Large intestine (tissue), 3 donors: ENCODE data around the gene FGGY. TPM values are rescaled to one million over a fixed set of nuclear protein-coding genes. Genes with fewer than 3 reads are reported as not detected.
A peak's percentile ranks its signal among the peaks of the same experiment; 100 is the strongest.

Experiments
- DNase-seq, 2 donors: peaks; one replicate each; pipeline versions ENCODE4 v3.0.0 to v3.0.0-alpha.2; 2013
- H3K27ac ChIP-seq: one replicate; pipeline ENCODE4 v1.5.1; 2013; ENCODE audit warnings: low read length
- H3K27me3 ChIP-seq: 2 replicates; pipeline ENCODE4 v1.6.1; 2013; ENCODE audit warnings: low read length; ENCODE audit not compliant: control insufficient read depth, insufficient read depth
- H3K36me3 ChIP-seq: 2 replicates; pipeline ENCODE4 v1.6.1; 2013; ENCODE audit warnings: low read length; ENCODE audit not compliant: control insufficient read depth, insufficient read depth
- H3K4me1 ChIP-seq: one replicate; pipeline ENCODE4 v1.6.1; 2013; ENCODE audit warnings: low read length; ENCODE audit not compliant: control insufficient read depth, insufficient read depth
- H3K4me3 ChIP-seq: one replicate; pipeline ENCODE4 v1.5.1; 2013; ENCODE audit warnings: low read length
- H3K9me3 ChIP-seq: one replicate; pipeline ENCODE4 v1.6.1; 2013; ENCODE audit warnings: mild to moderate bottlenecking, low read depth, low read length, moderate library complexity; ENCODE audit not compliant: control insufficient read depth
- WGBS: methylation state at CpG from one replicate; pipeline ENCODE4 v1.1.5; 2013; ENCODE audit warnings: low lambda C conversion rate; ENCODE audit not compliant: insufficient coverage; 5-methylcytosine and 5-hydroxymethylcytosine counted together
- polyA plus RNA-seq: library from polyadenylated mRNA; unstranded; fragments of 120-200 nt; gene quantifications from one replicate; pipeline ENCODE4 v1.2.1, GENCODE V29; 2013

The FGGY gene
- polyA plus RNA-seq, 1 donor = 17.5 TPM

GRCh38 chr1:59288046-59288445 lies 8.8 kb upstream of the FGGY start:
- H3K27me3 ChIP-seq = no peaks in the 10 kb centered on the region
- H3K9me3 ChIP-seq = no peaks in the 10 kb centered on the region
- H3K4me1 ChIP-seq = peaks cover 31% of the 10 kb centered on the region
- no peak for DNase-seq
- H3K4me3 ChIP-seq = no peak overlapping the region
- WGBS = no CpG with 5 or more reads among the region's 3 CpGs
- no peak overlapping the region for H3K27ac ChIP-seq
- no peaks in the 10 kb centered on the region for H3K36me3 ChIP-seq

GRCh38 chr1:59289570-59289969 lies 7.3 kb upstream of the FGGY start:
- Histone ChIP-seq H3K4me3 (no peak overlapping the region), H3K27ac (peak overlapping the region; percentile 80), H3K9me3 (no peaks in the 10 kb centered on the region), H3K36me3 (no peaks in the 10 kb centered on the region), H3K27me3 (no peaks in the 10 kb centered on the region), H3K4me1 (peaks cover 35% of the 10 kb centered on the region)
- no peak for DNase-seq
- no CpG with 5 or more reads among the region's 2 CpGs for WGBS

GRCh38 chr1:59290193-59290949 lies 6.5 kb upstream of the FGGY start:
- peaks cover 39% of the 10 kb centered on the region for H3K4me1 ChIP-seq
- 62% methylated on average over 3 of the region's 9 CpGs for WGBS
- peak overlapping the region; percentile 80 for H3K27ac ChIP-seq
- peak; percentile 74 to 89 for DNase-seq
- H3K27me3 ChIP-seq = no peaks in the 10 kb centered on the region
- no peaks in the 10 kb centered on the region for H3K36me3 ChIP-seq
- H3K9me3 ChIP-seq = no peaks in the 10 kb centered on the region
- no peak overlapping the region for H3K4me3 ChIP-seq

GRCh38 chr1:59291561-59291960 lies 5.3 kb upstream of the FGGY start:
- Histone ChIP-seq H3K27me3 (no peaks in the 10 kb centered on the region), H3K9me3 (no peaks in the 10 kb centered on the region), H3K27ac (peak overlapping the region; percentile 80), H3K36me3 (no peaks in the 10 kb centered on the region), H3K4me3 (no peak overlapping the region), H3K4me1 (peaks cover 39% of the 10 kb centered on the region)
- DNase-seq = no peak

GRCh38 chr1:59292562-59292961 lies 4.3 kb upstream of the FGGY start:
- no CpG with 5 or more reads among the region's 2 CpGs for WGBS
- no peaks in the 10 kb centered on the region for H3K9me3 ChIP-seq
- H3K27ac ChIP-seq = peak overlapping the region; percentile 80
- peak; percentile 88 to 92 for DNase-seq
- H3K4me3 ChIP-seq = no peak overlapping the region
- H3K36me3 ChIP-seq = no peaks in the 10 kb centered on the region
- peaks cover 39% of the 10 kb centered on the region for H3K4me1 ChIP-seq
- no peaks in the 10 kb centered on the region for H3K27me3 ChIP-seq

- H3K27ac ChIP-seq = peak overlapping the region; percentile 80
- no peaks in the 10 kb centered on the region for H3K9me3 ChIP-seq
- H3K4me1 ChIP-seq = peaks cover 43% of the 10 kb centered on the region
- WGBS = no CpG with 5 or more reads among the region's 2 CpGs
- H3K27me3 ChIP-seq = no peaks in the 10 kb centered on the region
- no peaks in the 10 kb centered on the region for H3K36me3 ChIP-seq
- DNase-seq = no peak
- H3K4me3 ChIP-seq = no peak overlapping the region
Observed at GRCh38 chr1:59293206-59293605, 3.7 kb upstream of the FGGY start.

- no peaks in the 10 kb centered on the region for H3K27me3 ChIP-seq
- no peaks in the 10 kb centered on the region for H3K9me3 ChIP-seq
- no peak overlapping the region for H3K27ac ChIP-seq
- DNase-seq = no peak
- no peak overlapping the region for H3K4me3 ChIP-seq
- H3K4me1 ChIP-seq = peaks cover 47% of the 10 kb centered on the region
- no CpG with 5 or more reads among the region's 12 CpGs for WGBS
- H3K36me3 ChIP-seq = no peaks in the 10 kb centered on the region
Observed at GRCh38 chr1:59293849-59294248, 3.0 kb upstream of the FGGY start.

GRCh38 chr1:59294423-59294822 lies 2.5 kb upstream of the FGGY start:
- H3K27me3 ChIP-seq = no peaks in the 10 kb centered on the region
- H3K4me3 ChIP-seq = no peak overlapping the region
- peaks cover 47% of the 10 kb centered on the region for H3K4me1 ChIP-seq
- H3K27ac ChIP-seq = peak overlapping the region; percentile 95
- DNase-seq = no peak
- H3K36me3 ChIP-seq = no peaks in the 10 kb centered on the region
- 85% methylated on average over 1 of the region's 4 CpGs for WGBS
- no peaks in the 10 kb centered on the region for H3K9me3 ChIP-seq

GRCh38 chr1:59295618-59296017 lies 1.3 kb upstream of the FGGY start:
- Histone ChIP-seq H3K27ac (peak overlapping the region; percentile 95), H3K9me3 (no peaks in the 10 kb centered on the region), H3K4me1 (peaks cover 37% of the 10 kb centered on the region), H3K27me3 (no peaks in the 10 kb centered on the region), H3K4me3 (peak overlapping the region; percentile 65), H3K36me3 (no peaks in the 10 kb centered on the region)
- no CpG with 5 or more reads among the region's 4 CpGs for WGBS
- DNase-seq = peak; percentile 60 to 85

GRCh38 chr1:59298026-59298583 lies 1.2 kb downstream of the FGGY start:
- no peaks in the 10 kb centered on the region for H3K27me3 ChIP-seq
- no peak overlapping the region for H3K4me3 ChIP-seq
- no CpG with 5 or more reads among the region's 2 CpGs for WGBS
- H3K36me3 ChIP-seq = peaks cover 3% of the 10 kb centered on the region
- DNase-seq = peak in 1 of 2 donors; percentile 70
- peaks cover 16% of the 10 kb centered on the region for H3K4me1 ChIP-seq
- peak overlapping the region; percentile 95 for H3K27ac ChIP-seq
- no peaks in the 10 kb centered on the region for H3K9me3 ChIP-seq
